DOHH2 (cell line): ENCODE measurements around the gene CDKAL1.

Experiments used
- H3F3A ChIP-seq: fragments of 200-600 bp; sonication (generic), shearing (Covaris generic); 2 replicates; pipeline ENCODE4 v1.6.0; 2016; ENCODE audit warnings: antibody characterized with exemption, mild to moderate bottlenecking; ENCODE audit not compliant: control insufficient read depth, insufficient read depth
- H3K27ac ChIP-seq: fragments of 200-600 bp; sonication (generic); 2 replicates; pipeline ENCODE4 v1.5.1; 2014; ENCODE audit warnings: low read depth, mild to moderate bottlenecking, low read length, moderate library complexity
- H3K27me3 ChIP-seq: fragments of 200-600 bp; sonication (generic); 2 replicates; pipeline ENCODE4 v1.6.1; 2014; ENCODE audit warnings: mild to moderate bottlenecking, low read length, mixed read lengths; ENCODE audit not compliant: control insufficient read depth
- H3K36me3 ChIP-seq: fragments of 200-600 bp; sonication (generic); 2 replicates; pipeline ENCODE4 v1.6.1; 2014; ENCODE audit warnings: mild to moderate bottlenecking, low read length, moderate library complexity, mixed read lengths; ENCODE audit not compliant: control insufficient read depth
- H3K4me1 ChIP-seq: fragments of 200-600 bp; sonication (generic); 2 replicates; pipeline ENCODE4 v1.6.1; 2014; ENCODE audit warnings: mild to moderate bottlenecking, low read length, mixed read lengths; ENCODE audit not compliant: control insufficient read depth
- H3K4me2 ChIP-seq: fragments of 200-600 bp; sonication (generic); 2 replicates; pipeline ENCODE4 v1.6.0; 2014; ENCODE audit warnings: mild to moderate bottlenecking, low read length, moderate library complexity
- H3K4me3 ChIP-seq: fragments of 200-600 bp; sonication (generic); 2 replicates; pipeline ENCODE4 v1.5.1; 2014; ENCODE audit warnings: mild to moderate bottlenecking, low read length, mixed read lengths
- H3K79me2 ChIP-seq: fragments of 200-600 bp; sonication (generic); 2 replicates; pipeline ENCODE4 v1.6.1; 2014; ENCODE audit warnings: mild to moderate bottlenecking, low read length, mixed read lengths; ENCODE audit not compliant: control insufficient read depth
- H3K9me2 ChIP-seq: fragments of 200-600 bp; sonication (generic); replicated peaks from 2 replicates; pipeline ENCODE4 v1.6.1; 2014; ENCODE audit warnings: mild to moderate bottlenecking, low read length, mixed read lengths; ENCODE audit not compliant: control insufficient read depth
- H3K9me3 ChIP-seq: fragments of 200-600 bp; sonication (generic); 2 replicates; pipeline ENCODE4 v1.6.1; 2014; ENCODE audit warnings: antibody characterized with exemption, low read length, mixed read lengths; ENCODE audit not compliant: control insufficient read depth, insufficient read depth
- H4K20me1 ChIP-seq: fragments of 200-600 bp; sonication (generic); 2 replicates; pipeline ENCODE4 v1.6.0; 2014; ENCODE audit warnings: low read depth, mild to moderate bottlenecking, antibody characterized with exemption, low read length, moderate library complexity; ENCODE audit not compliant: control insufficient read depth, insufficient read depth
- CTCF ChIP-seq: fragments of 200-600 bp; sonication (generic); IDR thresholded peaks from one replicate; pipeline ENCODE4 v1.5.1; 2014; ENCODE audit warnings: antibody characterized with exemption, mild to moderate bottlenecking, low read depth, low read length; ENCODE audit not compliant: poor library complexity, severe bottlenecking
- EZH2phosphoT487 ChIP-seq: fragments of 200-600 bp; sonication (generic); IDR thresholded peaks from 2 replicates; pipeline ENCODE4 v1.6.1; 2017; ENCODE audit warnings: borderline replicate concordance, mild to moderate bottlenecking, antibody characterized with exemption, low read length, moderate library complexity, mixed read lengths

CDKAL1 gene

GRCh38 chr6:21031182-21031581 lies 496.9 kb downstream of the CDKAL1 start:
- Histone ChIP-seq H3F3A (no peaks in the 10 kb centered on the region), H3K79me2 (no peaks in the 10 kb centered on the region), H3K4me2 (no peak overlapping the region), H3K27ac (no peak overlapping the region), H3K27me3 (no peaks in the 10 kb centered on the region), H3K9me3 (no peaks in the 10 kb centered on the region), H3K4me3 (no peak overlapping the region), H3K36me3 (no peaks in the 10 kb centered on the region), H4K20me1 (no peaks in the 10 kb centered on the region), H3K9me2 (no peaks in the 10 kb centered on the region), H3K4me1 (no peaks in the 10 kb centered on the region)
- TF ChIP-seq EZH2phosphoT487 = no peak
- TF ChIP-seq CTCF = no peak

- H3K4me2 ChIP-seq = no peak overlapping the region
- no peaks in the 10 kb centered on the region for H3K9me3 ChIP-seq
- no peaks in the 10 kb centered on the region for H4K20me1 ChIP-seq
- H3K27ac ChIP-seq = no peak overlapping the region
- H3K9me2 ChIP-seq = no peaks in the 10 kb centered on the region
- no peaks in the 10 kb centered on the region for H3F3A ChIP-seq
- TF ChIP-seq CTCF (no peak), EZH2phosphoT487 (no peak)
- 0 out of 2 replicates have a peak, but pooled peaks cover 3% of the 10 kb centered on the region for H3K4me1 ChIP-seq
- no peak overlapping the region for H3K4me3 ChIP-seq
- no peaks in the 10 kb centered on the region for H3K79me2 ChIP-seq
- no peaks in the 10 kb centered on the region for H3K36me3 ChIP-seq
- no peaks in the 10 kb centered on the region for H3K27me3 ChIP-seq
Observed at GRCh38 chr6:21033084-21033483, 498.8 kb downstream of the CDKAL1 start.

DNA sequence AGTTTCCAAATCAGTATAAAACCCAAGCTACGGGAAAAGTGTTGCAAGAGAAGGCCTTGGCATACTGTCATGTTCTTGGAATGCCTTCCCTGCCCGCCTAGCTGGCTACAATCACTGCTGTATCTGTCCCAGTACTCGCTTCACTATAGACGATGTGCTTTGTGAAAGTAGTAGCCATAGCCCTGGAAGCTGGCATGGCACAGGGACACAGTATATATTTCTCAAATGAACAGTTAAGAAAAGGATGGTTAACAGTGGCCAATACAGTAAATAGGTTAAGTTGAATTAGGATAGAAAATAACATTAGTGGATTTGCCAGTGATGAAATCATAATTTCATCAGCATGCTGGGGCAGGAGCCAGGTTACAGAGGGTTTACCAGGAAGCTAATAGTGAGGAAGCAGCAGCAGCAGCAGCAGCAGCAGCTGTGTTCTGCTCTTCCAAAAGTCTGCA lies 499.3 kb downstream of the CDKAL1 start:
- Histone ChIP-seq H3K27me3 (no peaks in the 10 kb centered on the region), H3K79me2 (no peaks in the 10 kb centered on the region), H3K9me3 (no peaks in the 10 kb centered on the region), H3K4me2 (no peak overlapping the region), H3K4me3 (no peak overlapping the region), H3K36me3 (no peaks in the 10 kb centered on the region), H3K4me1 (0 out of 2 replicates have a peak, but pooled peaks cover 3% of the 10 kb centered on the region), H3K9me2 (no peaks in the 10 kb centered on the region), H4K20me1 (no peaks in the 10 kb centered on the region), H3K27ac (no peak overlapping the region), H3F3A (no peaks in the 10 kb centered on the region)
- no peak for TF ChIP-seq EZH2phosphoT487

DNA sequence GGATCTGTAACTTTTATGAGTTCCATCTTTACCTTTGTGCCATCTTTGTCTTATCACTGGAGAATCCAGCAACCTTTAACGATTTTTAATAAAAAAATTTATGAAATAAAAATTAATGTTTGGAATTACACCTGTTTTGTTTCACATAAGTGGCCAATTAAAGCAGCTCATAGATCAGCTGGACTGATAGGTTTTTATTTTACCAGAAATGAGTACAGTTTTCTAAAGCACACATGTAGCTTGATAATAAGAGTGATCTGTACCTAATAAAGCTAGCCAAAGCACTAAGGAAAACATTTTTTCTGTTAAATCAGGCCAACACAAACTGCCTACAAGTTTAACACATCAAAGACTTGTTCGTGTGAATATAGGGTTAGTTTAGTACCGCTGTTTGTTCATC lies 500.1 kb downstream of the CDKAL1 start:
- H3F3A ChIP-seq = no peaks in the 10 kb centered on the region
- no peak overlapping the region for H3K4me3 ChIP-seq
- no peaks in the 10 kb centered on the region for H3K79me2 ChIP-seq
- no peaks in the 10 kb centered on the region for H4K20me1 ChIP-seq
- H3K9me3 ChIP-seq = no peaks in the 10 kb centered on the region
- no peaks in the 10 kb centered on the region for H3K9me2 ChIP-seq
- no peaks in the 10 kb centered on the region for H3K27me3 ChIP-seq
- TF ChIP-seq CTCF (no peak), EZH2phosphoT487 (no peak)
- 0 out of 2 replicates have a peak, but pooled peaks cover 3% of the 10 kb centered on the region for H3K4me1 ChIP-seq
- no peak overlapping the region for H3K4me2 ChIP-seq
- H3K27ac ChIP-seq = no peak overlapping the region
- no peaks in the 10 kb centered on the region for H3K36me3 ChIP-seq
